ENCODE data around the gene PRDM16. TPM values are rescaled to one million over a fixed set of nuclear protein-coding genes. Genes with fewer than 3 reads are reported as not detected.

Gene PRDM16
- polyA plus RNA-seq, 2 of the 4 experiments (the other 2 are of a cell fraction) = 0.03 to 0.35 TPM

DNA sequence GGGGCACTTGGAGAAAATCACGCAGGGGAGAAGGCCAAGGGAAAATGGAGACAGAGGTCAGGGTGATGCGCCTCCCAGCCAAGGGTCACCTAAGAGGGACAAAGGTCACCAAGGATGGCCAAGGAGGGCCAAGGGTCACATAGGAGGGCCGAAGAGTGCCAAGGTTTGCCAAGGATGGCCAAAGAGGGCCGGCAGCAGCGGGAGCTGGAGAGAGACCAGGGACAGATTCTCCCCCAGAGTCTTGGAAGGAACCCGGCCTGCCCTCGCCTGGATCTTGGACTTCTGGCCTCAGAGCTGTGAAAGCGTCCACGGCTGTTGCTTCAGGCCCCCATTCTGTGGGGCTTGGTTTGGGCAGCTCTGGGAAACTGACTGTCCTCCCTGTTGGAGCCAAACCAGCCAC lies 359.9 kb downstream of the PRDM16 start:
- WGBS (ENCODE audit: missing lambda C conversion rate) = 59% methylated on average over 5 of the region's 9 CpGs
- no peak for TF ChIP-seq POLR2A (IDR thresholded peaks at IDR 0.05; ENCODE audit: low read length)
- TF ChIP-seq, protein P1, sequence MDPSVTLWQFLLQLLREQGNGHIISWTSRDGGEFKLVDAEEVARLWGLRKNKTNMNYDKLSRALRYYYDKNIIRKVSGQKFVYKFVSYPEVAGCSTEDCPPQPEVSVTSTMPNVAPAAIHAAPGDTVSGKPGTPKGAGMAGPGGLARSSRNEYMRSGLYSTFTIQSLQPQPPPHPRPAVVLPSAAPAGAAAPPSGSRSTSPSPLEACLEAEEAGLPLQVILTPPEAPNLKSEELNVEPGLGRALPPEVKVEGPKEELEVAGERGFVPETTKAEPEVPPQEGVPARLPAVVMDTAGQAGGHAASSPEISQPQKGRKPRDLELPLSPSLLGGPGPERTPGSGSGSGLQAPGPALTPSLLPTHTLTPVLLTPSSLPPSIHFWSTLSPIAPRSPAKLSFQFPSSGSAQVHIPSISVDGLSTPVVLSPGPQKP (IDR thresholded peaks at IDR 0.05; ENCODE audit: low read depth, low read length) = no peak
- no peak for TF ChIP-seq RARB (CRISPR knock-in tag; IDR thresholded peaks at IDR 0.05)
- no peak for TF ChIP-seq MYC (IDR thresholded peaks at IDR 0.05; ENCODE audit: borderline replicate concordance, low read length)
- no peak for TF ChIP-seq CBX2 (IDR thresholded peaks at IDR 0.05; ENCODE audit: borderline replicate concordance, low read depth)
- TF ChIP-seq, protein P2, sequence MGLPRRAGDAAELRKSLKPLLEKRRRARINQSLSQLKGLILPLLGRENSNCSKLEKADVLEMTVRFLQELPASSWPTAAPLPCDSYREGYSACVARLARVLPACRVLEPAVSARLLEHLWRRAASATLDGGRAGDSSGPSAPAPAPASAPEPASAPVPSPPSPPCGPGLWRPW (IDR thresholded peaks at IDR 0.05) = no peak
- TF ChIP-seq SREBF2 (IDR thresholded peaks at IDR 0.05) = no peak
- TF ChIP-seq RFX5 (IDR thresholded peaks at IDR 0.05) = no peak
- TF ChIP-seq PBX3 (IDR thresholded peaks at IDR 0.05) = no peak
- TF ChIP-seq EHMT2 (IDR thresholded peaks at IDR 0.05; ENCODE audit: low read depth) = no peak
- TF ChIP-seq HOXA7 (CRISPR knock-in tag; IDR thresholded peaks at IDR 0.05) = no peak
- no peak for TF ChIP-seq CHD4 (IDR thresholded peaks at IDR 0.05; ENCODE audit: borderline replicate concordance)
- no peak for TF ChIP-seq MAX (IDR thresholded peaks at IDR 0.05)
- no peak overlapping the region for H3K4me3 ChIP-seq
- H3K4me1 ChIP-seq = no peaks in the 10 kb centered on the region
- ChIA-PET POLR2A (no interaction called here), CTCF (interaction anchor here (0.8 to 1.7 kb wide), 2 partner anchors 10 to 12 kb away, joined by 3 to 4 read pairs; no protein-coding TSS in a partner anchor)
- no peak for DNase-seq (ENCODE audit: low read depth in 1 of 2, low spot score in 1 of 2)
- no peak for FAIRE-seq
- no peak overlapping the region for H3K27ac ChIP-seq
- no peak for ATAC-seq
- H3K9me3 ChIP-seq = no peaks in the 10 kb centered on the region
- no peak overlapping the region for H3K4me2 ChIP-seq

GRCh38 chr1:3429320-3429719 lies 360.3 kb downstream of the PRDM16 start:
- 75% methylated on average over 2 of the region's 13 CpGs for WGBS (ENCODE audit: missing lambda C conversion rate)
- no peaks in the 10 kb centered on the region for H3K4me1 ChIP-seq
- no peak for ATAC-seq
- no peak overlapping the region for H3K4me3 ChIP-seq
- no peak overlapping the region for H3K27ac ChIP-seq
- ChIA-PET POLR2A (no interaction called here), CTCF (interaction anchor here (0.8 to 1.6 kb wide), 2 partner anchors 13 to 23 kb away, joined by 3 to 8 read pairs; no protein-coding TSS in a partner anchor)
- no peak overlapping the region for H3K4me2 ChIP-seq
- FAIRE-seq = no peak
- TF ChIP-seq, protein P3, sequence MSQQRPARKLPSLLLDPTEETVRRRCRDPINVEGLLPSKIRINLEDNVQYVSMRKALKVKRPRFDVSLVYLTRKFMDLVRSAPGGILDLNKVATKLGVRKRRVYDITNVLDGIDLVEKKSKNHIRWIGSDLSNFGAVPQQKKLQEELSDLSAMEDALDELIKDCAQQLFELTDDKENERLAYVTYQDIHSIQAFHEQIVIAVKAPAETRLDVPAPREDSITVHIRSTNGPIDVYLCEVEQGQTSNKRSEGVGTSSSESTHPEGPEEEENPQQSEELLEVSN (IDR thresholded peaks at IDR 0.05; ENCODE audit: borderline replicate concordance, low read depth) = no peak
- no peaks in the 10 kb centered on the region for H3K9me3 ChIP-seq
- no peak for DNase-seq (ENCODE audit: low read depth in 1 of 2, low spot score in 1 of 2)

GRCh38 chr1:3429766-3430165 lies 360.8 kb downstream of the PRDM16 start:
- Histone ChIP-seq H3K4me1 (no peaks in the 10 kb centered on the region), H3K4me3 (no peak overlapping the region), H3K27ac (no peak overlapping the region), H3K9me3 (no peaks in the 10 kb centered on the region), H3K4me2 (no peak overlapping the region)
- ATAC-seq (no peak), DNase-seq (ENCODE audit: low read depth in 1 of 2, low spot score in 1 of 2) (no peak), FAIRE-seq (no peak)
- CTCF ChIA-PET = interaction anchor here (1.6 kb wide), 1 partner anchor 23 kb away, joined by 8 read pairs; no protein-coding TSS in a partner anchor
- POLR2A ChIA-PET = no interaction called here
- 71% methylated on average over 1 of the region's 16 CpGs for WGBS (ENCODE audit: missing lambda C conversion rate)
- TF ChIP-seq NR3C1 (IDR thresholded peaks at IDR 0.05) (no peak), ZC3H11A (IDR thresholded peaks at IDR 0.05) (no peak), CHD4 (IDR thresholded peaks at IDR 0.05; ENCODE audit: borderline replicate concordance) (no peak), CHD2 (IDR thresholded peaks at IDR 0.05; ENCODE audit: low read length, partially characterized antibody) (no peak), MYC (IDR thresholded peaks at IDR 0.05; ENCODE audit: borderline replicate concordance, low read length) (no peak), ZFP36 (IDR thresholded peaks at IDR 0.05; ENCODE audit: borderline replicate concordance, partially characterized antibody) (no peak), HOXA7 (CRISPR knock-in tag; IDR thresholded peaks at IDR 0.05) (no peak), KDM5A (IDR thresholded peaks at IDR 0.05) (no peak), CBX8 (IDR thresholded peaks at IDR 0.05) (no peak), KDM1A (IDR thresholded peaks at IDR 0.05; ENCODE audit: low read depth) (no peak), HDAC2 (IDR thresholded peaks at IDR 0.05) (no peak), HOXB5 (CRISPR knock-in tag; IDR thresholded peaks at IDR 0.05) (no peak), JUN (IDR thresholded peaks at IDR 0.05) (no peak)

Measured in A549 (cell line).